GM10248 (cell line): Measurements from ENCODE around the gene ZNF516.

Experiments
- CTCF ChIA-PET: fragments of 300-600 bp; sonication (Branson Sonifier 250); formaldehyde crosslinking; extraction: SDS; loops from one replicate; lab custom pipeline; 2021; ENCODE audit warnings: antibody characterized with exemption; lab: Yijun Ruan, JAX
- POLR2A ChIA-PET: fragments of 350-650 bp; sonication (Branson Sonifier 250); formaldehyde crosslinking; extraction: SDS; loops from one replicate; lab custom pipeline; 2020; ENCODE audit warnings: antibody characterized with exemption; lab: Yijun Ruan, JAX
- DNase-seq: peaks from one replicate; pipeline ENCODE4 v3.0.0; 2012; ENCODE audit errors: extremely low spot score
- TF ChIP-seq, protein P1 (sequence below): IDR thresholded peaks from 2 replicates; pipeline ENCODE4 v1.5.1; 2012; ENCODE audit warnings: mild to moderate bottlenecking, low read depth; ENCODE audit errors: extremely low read depth, missing control alignments, control extremely low read depth

Gene ZNF516

DNA sequence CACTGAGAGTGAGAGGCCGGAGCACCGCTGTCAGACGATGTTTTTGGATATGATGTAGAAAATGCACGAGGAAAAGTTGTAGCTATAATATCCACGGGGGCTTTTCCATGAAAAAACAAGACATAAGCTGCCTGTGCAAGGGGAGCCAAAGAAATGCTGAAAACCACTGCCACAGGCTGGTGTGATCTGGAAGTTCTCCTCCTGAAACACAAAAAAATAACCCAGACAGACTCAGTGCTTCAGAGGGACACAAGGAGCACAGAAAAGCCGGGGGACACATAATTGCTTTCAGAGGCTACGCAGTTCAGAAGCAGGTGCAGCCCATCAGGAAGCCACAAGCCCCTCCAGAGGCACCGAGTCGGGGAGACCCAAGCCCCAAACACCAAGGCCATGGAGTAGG lies 98.2 kb downstream of the ZNF516 start:
- DNase-seq = no peak
- CTCF ChIA-PET = interaction anchor here (1.1 to 6.2 kb wide), 3 partner anchors 8 to 312 kb away, joined by 3 to 107 read pairs (median 26); no protein-coding TSS in a partner anchor
- POLR2A ChIA-PET = no interaction called here
- TF ChIP-seq, protein P1, sequence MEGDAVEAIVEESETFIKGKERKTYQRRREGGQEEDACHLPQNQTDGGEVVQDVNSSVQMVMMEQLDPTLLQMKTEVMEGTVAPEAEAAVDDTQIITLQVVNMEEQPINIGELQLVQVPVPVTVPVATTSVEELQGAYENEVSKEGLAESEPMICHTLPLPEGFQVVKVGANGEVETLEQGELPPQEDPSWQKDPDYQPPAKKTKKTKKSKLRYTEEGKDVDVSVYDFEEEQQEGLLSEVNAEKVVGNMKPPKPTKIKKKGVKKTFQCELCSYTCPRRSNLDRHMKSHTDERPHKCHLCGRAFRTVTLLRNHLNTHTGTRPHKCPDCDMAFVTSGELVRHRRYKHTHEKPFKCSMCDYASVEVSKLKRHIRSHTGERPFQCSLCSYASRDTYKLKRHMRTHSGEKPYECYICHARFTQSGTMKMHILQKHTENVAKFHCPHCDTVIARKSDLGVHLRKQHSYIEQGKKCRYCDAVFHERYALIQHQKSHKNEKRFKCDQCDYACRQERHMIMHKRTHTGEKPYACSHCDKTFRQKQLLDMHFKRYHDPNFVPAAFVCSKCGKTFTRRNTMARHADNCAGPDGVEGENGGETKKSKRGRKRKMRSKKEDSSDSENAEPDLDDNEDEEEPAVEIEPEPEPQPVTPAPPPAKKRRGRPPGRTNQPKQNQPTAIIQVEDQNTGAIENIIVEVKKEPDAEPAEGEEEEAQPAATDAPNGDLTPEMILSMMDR = no peak

DNA sequence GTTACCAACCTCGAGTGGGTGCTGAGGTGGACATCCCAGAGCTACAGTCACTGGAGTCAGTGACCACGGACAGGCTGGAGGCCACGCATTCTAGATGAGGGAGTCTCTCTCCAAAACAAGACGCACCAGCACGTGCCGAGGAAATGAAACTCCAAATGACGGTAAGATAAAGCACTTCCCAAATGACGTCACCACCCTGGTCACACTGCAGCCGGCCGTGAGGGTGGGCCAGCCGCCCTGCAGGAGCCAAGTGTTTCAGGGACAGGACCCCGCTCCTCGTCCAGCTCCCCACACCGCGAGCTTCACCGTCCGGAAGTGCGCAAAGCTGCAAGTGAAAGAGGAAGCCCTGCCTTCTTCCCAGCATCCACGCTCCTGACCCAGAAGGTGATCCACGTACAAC lies 99.4 kb downstream of the ZNF516 start:
- POLR2A ChIA-PET = no interaction called here
- TF ChIP-seq, protein P1 = no peak
- CTCF ChIA-PET = interaction anchor here (6.2 kb wide), 1 partner anchor 313 kb away, joined by 107 read pairs; no protein-coding TSS in a partner anchor
- no peak for DNase-seq

DNA sequence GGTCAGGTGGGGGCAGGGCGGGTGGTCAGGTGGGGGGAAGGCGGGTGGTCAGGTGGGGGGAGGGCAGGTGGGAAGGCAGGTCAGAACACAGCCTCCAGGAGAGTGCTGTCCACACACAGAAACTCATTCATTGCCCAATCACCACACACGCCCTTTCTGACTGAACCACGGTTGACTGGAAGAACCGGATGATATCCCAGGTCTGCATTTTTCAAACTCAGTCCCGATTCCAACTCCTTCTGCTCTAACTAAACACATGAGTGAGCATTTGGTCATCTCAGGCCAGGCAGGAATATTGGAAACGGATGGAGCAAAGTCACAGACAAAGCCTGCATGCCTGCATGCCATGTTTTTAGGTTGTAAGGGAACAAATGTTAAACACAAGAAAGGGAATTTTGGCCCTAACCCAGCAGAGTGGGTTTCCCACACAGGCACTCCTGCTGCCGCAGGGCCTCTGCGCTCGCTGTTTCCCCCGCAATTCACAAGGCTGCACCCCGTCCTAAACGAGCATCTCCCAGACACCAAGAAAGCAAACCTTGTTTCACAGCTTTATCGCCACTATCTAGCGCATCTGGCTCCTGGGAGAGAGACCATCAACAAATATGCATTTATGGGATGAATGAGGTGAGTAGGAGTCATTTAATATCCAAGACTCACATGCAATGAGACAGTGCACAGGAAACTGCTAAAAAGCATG lies 100.1 kb downstream of the ZNF516 start:
- TF ChIP-seq, protein P1 = no peak
- POLR2A ChIA-PET = no interaction called here
- CTCF ChIA-PET = interaction anchor here (6.2 kb wide), 1 partner anchor 314 kb away, joined by 107 read pairs; no protein-coding TSS in a partner anchor
- DNase-seq = no peak

DNA sequence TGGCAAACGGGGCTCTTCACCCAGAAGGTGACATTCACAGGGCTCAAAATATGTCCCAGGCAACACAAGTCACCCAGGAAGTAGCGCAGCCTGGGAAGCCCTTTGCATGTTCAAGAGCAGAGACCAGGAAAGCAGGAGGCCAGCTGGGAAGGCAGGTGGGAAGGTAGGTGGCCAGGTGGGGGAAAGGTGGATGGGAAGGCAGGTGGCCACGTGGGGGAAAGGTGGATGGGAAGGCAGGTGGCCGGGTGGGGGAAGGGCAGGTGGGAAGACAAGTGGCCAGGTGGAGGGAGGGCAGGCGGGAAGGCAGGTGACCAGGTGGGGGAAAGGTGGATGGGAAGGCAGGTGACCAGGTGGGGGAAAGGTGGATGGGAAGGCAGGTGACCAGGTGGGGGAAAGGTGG lies 102.7 kb downstream of the ZNF516 start:
- TF ChIP-seq, protein P1 = no peak
- no peak for DNase-seq
- ChIA-PET CTCF (no interaction called here), POLR2A (no interaction called here)

DNA sequence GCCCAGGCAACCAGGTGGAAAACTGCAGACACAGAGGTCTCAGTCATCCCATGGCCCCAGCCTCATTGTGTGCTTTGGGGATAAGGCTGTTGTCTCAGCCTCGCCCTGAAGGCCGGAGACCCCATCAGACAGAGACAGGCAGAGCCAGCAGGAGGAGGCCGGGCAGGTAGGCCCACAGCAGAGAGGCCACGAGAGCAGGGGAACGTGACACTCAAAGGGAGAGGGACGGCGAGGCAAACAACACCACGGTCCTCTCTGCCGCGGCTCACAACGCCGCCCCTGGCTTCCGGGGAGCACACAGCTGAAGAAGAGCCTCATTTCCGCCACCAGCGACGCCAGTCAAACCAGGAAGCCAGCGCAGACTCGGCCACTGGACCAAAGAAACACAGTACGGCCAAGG lies 103.3 kb downstream of the ZNF516 start:
- DNase-seq = no peak
- ChIA-PET POLR2A (no interaction called here), CTCF (no interaction called here)
- TF ChIP-seq, protein P1 = no peak

DNA sequence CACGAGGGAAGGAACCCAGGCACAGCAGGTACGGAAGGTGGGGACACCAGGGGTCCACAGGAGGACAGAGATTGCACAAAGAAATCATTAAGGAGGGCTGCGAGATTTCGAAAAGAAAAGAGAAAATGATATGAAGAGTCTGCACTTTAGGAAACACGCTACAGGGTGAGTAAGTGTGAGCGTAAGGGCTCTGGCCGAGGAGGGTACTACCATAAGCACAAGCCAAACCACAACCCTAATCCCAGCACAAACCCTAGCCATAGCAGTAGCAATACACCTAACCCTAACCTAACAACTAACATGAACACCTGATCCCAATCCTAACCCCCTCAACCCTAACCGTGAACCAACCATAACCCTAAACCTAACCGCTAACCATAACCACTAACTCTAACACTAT lies 104.0 kb downstream of the ZNF516 start:
- ChIA-PET CTCF (interaction anchor here (1.8 kb wide), 1 partner anchor 319 kb away, joined by 5 read pairs; no protein-coding TSS in a partner anchor), POLR2A (no interaction called here)
- TF ChIP-seq, protein P1 = no peak
- DNase-seq = no peak
